ENCODE results near the gene KLK15.

DNA sequence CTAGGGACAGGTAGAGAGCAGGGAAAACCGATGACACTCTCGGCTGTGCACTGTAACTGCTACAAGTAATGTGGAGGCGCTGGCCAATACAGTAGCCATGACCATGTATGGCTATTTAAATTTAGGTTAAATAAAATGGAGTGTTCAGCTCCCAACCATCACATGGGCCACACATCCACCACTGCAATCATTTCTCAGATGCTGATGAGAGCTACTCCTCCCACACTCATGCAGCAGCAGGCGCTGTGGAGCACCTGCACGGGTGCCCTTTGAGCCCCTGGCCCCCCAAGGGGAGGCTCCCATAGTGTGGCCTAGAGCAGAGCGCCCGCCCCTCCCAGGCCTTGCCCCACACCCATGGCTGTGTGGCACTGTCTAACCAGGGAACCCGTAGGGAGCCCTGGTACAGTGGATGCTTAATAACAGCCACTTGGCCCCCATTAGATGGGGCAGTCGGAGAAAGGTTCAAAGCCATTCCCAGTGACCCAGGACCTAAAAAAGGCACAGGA, 37.2 kb downstream of the KLK15 start:
- TF ChIP-seq, protein P1, sequence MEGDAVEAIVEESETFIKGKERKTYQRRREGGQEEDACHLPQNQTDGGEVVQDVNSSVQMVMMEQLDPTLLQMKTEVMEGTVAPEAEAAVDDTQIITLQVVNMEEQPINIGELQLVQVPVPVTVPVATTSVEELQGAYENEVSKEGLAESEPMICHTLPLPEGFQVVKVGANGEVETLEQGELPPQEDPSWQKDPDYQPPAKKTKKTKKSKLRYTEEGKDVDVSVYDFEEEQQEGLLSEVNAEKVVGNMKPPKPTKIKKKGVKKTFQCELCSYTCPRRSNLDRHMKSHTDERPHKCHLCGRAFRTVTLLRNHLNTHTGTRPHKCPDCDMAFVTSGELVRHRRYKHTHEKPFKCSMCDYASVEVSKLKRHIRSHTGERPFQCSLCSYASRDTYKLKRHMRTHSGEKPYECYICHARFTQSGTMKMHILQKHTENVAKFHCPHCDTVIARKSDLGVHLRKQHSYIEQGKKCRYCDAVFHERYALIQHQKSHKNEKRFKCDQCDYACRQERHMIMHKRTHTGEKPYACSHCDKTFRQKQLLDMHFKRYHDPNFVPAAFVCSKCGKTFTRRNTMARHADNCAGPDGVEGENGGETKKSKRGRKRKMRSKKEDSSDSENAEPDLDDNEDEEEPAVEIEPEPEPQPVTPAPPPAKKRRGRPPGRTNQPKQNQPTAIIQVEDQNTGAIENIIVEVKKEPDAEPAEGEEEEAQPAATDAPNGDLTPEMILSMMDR (IDR thresholded peaks at IDR 0.05; ENCODE audit: insufficient read depth, low read length): no peak
- TF ChIP-seq POLR2AphosphoS5 (IDR thresholded peaks at IDR 0.05; ENCODE audit: low read depth) (no peak), GABPA (IDR thresholded peaks at IDR 0.05; ENCODE audit: low read depth) (no peak)
- TF ChIP-seq, protein P2, sequence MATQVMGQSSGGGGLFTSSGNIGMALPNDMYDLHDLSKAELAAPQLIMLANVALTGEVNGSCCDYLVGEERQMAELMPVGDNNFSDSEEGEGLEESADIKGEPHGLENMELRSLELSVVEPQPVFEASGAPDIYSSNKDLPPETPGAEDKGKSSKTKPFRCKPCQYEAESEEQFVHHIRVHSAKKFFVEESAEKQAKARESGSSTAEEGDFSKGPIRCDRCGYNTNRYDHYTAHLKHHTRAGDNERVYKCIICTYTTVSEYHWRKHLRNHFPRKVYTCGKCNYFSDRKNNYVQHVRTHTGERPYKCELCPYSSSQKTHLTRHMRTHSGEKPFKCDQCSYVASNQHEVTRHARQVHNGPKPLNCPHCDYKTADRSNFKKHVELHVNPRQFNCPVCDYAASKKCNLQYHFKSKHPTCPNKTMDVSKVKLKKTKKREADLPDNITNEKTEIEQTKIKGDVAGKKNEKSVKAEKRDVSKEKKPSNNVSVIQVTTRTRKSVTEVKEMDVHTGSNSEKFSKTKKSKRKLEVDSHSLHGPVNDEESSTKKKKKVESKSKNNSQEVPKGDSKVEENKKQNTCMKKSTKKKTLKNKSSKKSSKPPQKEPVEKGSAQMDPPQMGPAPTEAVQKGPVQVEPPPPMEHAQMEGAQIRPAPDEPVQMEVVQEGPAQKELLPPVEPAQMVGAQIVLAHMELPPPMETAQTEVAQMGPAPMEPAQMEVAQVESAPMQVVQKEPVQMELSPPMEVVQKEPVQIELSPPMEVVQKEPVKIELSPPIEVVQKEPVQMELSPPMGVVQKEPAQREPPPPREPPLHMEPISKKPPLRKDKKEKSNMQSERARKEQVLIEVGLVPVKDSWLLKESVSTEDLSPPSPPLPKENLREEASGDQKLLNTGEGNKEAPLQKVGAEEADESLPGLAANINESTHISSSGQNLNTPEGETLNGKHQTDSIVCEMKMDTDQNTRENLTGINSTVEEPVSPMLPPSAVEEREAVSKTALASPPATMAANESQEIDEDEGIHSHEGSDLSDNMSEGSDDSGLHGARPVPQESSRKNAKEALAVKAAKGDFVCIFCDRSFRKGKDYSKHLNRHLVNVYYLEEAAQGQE (IDR thresholded peaks at IDR 0.05; ENCODE audit: insufficient replicate concordance, low read depth): no peak
